Neural cell (in vitro differentiated cells): ENCODE measurements around the gene HHATL.

Experiments
- EP300 ChIP-seq: fragments of 450-650 bp; conservative IDR thresholded peaks from 2 replicates; pipeline ENCODE4 v1.6.1; 2014; ENCODE audit warnings: antibody characterized with exemption, mild to moderate bottlenecking, moderate library complexity; ENCODE audit not compliant: poor library complexity, severe bottlenecking
- EZH2 ChIP-seq: fragments of 200-600, 300-800 bp; shearing (Covaris generic), sonication (generic); IDR thresholded peaks from 2 replicates; pipeline ENCODE4 v1.6.1; 2014; ENCODE audit warnings: antibody characterized with exemption, low read length, borderline replicate concordance, mild to moderate bottlenecking; ENCODE audit not compliant: insufficient read depth, poor library complexity, severe bottlenecking
- MXI1 ChIP-seq: fragments of 450-650 bp; conservative IDR thresholded peaks from 2 replicates; pipeline ENCODE4 v1.6.1; 2014; ENCODE audit warnings: antibody characterized with exemption, mild to moderate bottlenecking; ENCODE audit not compliant: poor library complexity, severe bottlenecking
- POLR2AphosphoS5 ChIP-seq: IDR thresholded peaks from 2 replicates; pipeline ENCODE4 v1.6.1; 2012
- RAD21 ChIP-seq: fragments of 450-650 bp; conservative IDR thresholded peaks from 2 replicates; pipeline ENCODE4 v1.6.1; 2014; ENCODE audit warnings: antibody characterized with exemption, mild to moderate bottlenecking, moderate library complexity
- TAF1 ChIP-seq: IDR thresholded peaks from 2 replicates; pipeline ENCODE4 v1.6.1; 2012; ENCODE audit warnings: low read depth
- TF ChIP-seq, protein P1 (sequence below): fragments of 450-650 bp; IDR thresholded peaks from 2 replicates; pipeline ENCODE4 v1.5.1; 2014; ENCODE audit warnings: antibody characterized with exemption, mild to moderate bottlenecking, moderate library complexity; ENCODE audit not compliant: poor library complexity, severe bottlenecking
- TF ChIP-seq, protein P2 (sequence below): IDR thresholded peaks from 2 replicates; pipeline ENCODE4 v1.6.1; 2012; ENCODE audit warnings: borderline replicate concordance

DNA sequence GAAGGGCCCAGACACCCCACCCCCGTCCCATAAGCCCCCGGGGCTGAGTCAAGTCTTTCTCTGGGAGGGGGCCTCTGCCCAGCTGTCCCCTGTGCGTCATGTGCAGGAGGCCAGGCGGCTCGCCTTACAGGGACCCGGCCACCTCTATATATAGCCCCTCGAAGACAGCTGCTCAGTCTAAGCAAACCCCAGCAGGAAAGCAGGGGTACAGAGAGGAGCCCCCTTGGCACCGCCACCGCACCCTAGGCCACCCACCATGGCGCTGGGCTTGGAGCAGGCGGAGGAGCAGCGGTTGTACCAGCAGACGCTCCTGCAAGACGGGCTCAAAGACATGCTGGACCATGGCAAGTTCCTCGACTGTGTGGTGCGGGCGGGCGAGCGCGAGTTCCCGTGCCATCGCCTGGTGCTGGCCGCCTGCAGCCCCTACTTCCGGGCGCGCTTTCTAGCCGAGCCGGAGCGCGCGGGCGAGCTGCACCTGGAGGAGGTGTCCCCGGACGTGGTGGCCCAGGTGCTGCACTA, 17.2 kb downstream of the HHATL start, which contains the start of gene KLHL40:
- no peak for TF ChIP-seq MXI1
- TF ChIP-seq, protein P1, sequence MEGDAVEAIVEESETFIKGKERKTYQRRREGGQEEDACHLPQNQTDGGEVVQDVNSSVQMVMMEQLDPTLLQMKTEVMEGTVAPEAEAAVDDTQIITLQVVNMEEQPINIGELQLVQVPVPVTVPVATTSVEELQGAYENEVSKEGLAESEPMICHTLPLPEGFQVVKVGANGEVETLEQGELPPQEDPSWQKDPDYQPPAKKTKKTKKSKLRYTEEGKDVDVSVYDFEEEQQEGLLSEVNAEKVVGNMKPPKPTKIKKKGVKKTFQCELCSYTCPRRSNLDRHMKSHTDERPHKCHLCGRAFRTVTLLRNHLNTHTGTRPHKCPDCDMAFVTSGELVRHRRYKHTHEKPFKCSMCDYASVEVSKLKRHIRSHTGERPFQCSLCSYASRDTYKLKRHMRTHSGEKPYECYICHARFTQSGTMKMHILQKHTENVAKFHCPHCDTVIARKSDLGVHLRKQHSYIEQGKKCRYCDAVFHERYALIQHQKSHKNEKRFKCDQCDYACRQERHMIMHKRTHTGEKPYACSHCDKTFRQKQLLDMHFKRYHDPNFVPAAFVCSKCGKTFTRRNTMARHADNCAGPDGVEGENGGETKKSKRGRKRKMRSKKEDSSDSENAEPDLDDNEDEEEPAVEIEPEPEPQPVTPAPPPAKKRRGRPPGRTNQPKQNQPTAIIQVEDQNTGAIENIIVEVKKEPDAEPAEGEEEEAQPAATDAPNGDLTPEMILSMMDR, result no peak
- no peak for TF ChIP-seq EP300
- no peak for TF ChIP-seq TAF1
- TF ChIP-seq POLR2AphosphoS5, result no peak
- TF ChIP-seq, protein P2, sequence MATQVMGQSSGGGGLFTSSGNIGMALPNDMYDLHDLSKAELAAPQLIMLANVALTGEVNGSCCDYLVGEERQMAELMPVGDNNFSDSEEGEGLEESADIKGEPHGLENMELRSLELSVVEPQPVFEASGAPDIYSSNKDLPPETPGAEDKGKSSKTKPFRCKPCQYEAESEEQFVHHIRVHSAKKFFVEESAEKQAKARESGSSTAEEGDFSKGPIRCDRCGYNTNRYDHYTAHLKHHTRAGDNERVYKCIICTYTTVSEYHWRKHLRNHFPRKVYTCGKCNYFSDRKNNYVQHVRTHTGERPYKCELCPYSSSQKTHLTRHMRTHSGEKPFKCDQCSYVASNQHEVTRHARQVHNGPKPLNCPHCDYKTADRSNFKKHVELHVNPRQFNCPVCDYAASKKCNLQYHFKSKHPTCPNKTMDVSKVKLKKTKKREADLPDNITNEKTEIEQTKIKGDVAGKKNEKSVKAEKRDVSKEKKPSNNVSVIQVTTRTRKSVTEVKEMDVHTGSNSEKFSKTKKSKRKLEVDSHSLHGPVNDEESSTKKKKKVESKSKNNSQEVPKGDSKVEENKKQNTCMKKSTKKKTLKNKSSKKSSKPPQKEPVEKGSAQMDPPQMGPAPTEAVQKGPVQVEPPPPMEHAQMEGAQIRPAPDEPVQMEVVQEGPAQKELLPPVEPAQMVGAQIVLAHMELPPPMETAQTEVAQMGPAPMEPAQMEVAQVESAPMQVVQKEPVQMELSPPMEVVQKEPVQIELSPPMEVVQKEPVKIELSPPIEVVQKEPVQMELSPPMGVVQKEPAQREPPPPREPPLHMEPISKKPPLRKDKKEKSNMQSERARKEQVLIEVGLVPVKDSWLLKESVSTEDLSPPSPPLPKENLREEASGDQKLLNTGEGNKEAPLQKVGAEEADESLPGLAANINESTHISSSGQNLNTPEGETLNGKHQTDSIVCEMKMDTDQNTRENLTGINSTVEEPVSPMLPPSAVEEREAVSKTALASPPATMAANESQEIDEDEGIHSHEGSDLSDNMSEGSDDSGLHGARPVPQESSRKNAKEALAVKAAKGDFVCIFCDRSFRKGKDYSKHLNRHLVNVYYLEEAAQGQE, result no peak
- TF ChIP-seq RAD21, result no peak
- no peak for TF ChIP-seq EZH2
